NCI-H2227 (cell line): ENCODE measurements around the gene GNAZ.
"Not testable (repeated sequence)": the region's sequence is repeated elsewhere in the genome, so short reads cannot be mapped to it uniquely, and the experiment has no call there.

Experiments used
- DNase-seq: peaks from one replicate; lab custom pipeline; 2025; ENCODE audit not compliant: unreplicated experiment; lab: John Stamatoyannopoulos, UW

GNAZ gene

GRCh38 chr22:23042179-23042578, 28.1 kb upstream of the GNAZ start:
- DNase-seq = no peak

- DNase-seq = no peak
Observed at GRCh38 chr22:23044570-23044969, 25.7 kb upstream of the GNAZ start.

- no peak for DNase-seq
Observed at GRCh38 chr22:23045461-23045860, 24.9 kb upstream of the GNAZ start.

- DNase-seq = no peak
Observed at GRCh38 chr22:23047265-23047664, 23.1 kb upstream of the GNAZ start.

- DNase-seq = no peak
Observed at GRCh38 chr22:23047742-23048141, 22.6 kb upstream of the GNAZ start.

GRCh38 chr22:23050546-23050945, 19.8 kb upstream of the GNAZ start:
- DNase-seq = not testable (repeated sequence)

DNA sequence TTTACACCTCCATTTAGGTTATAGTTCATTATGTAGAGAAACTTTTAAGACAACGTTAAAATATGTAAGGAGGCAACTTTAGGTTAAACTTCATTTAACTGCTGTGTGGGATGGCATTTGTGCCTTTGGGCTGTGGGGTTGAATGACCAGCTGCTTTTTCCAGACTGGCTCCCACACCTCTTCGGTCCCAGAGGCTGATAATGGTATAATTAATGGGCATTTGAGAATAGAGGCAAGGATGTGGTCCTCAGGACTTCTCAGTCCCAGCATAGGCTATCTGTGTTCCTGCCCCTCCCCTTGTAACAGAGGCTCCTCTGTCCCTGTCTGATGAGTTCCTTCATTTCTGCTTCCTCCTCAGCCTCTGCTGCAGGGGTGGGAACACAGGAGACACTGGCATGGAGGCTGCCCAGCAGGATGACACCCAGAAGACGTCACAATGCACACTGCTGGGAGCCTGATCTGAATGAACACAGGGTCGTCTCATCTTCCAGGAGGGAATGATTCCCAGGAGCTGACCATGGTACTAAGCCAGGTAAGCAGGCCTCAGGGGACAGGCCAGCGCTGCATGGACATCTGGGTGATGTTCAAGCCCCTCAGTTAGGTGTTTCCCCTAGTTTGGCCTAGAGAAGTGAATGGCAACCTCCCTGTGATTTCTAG, 17.1 kb upstream of the GNAZ start:
- no peak for DNase-seq

GRCh38 chr22:23053912-23054530, 16.3 kb upstream of the GNAZ start:
- no peak for DNase-seq

- DNase-seq = no peak
Observed at GRCh38 chr22:23054531-23055257, 15.6 kb upstream of the GNAZ start.

GRCh38 chr22:23055449-23056179, 14.7 kb upstream of the GNAZ start:
- DNase-seq = no peak

DNA sequence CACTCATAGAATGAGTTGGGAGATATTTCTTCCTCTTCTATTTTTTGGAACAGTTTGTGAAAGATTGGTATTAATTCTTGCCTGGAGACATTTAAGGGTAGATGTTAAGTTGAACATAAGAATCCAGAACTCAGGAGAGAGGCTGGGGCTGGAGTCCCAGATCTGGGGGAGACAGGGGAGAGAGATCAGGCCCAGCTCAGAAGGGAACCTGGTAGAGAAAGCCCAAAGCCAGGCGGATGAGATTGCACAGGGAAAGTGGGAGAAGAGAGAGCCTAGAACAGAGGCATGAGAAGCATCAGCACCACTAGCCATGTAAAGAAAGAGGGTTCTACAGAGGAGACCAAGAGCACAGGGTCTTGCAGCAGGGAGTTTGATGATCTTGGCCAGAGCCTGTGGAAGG, 13.0 kb upstream of the GNAZ start:
- no peak for DNase-seq

- no peak for DNase-seq
Observed at GRCh38 chr22:23058063-23058462, 12.3 kb upstream of the GNAZ start.

- no peak for DNase-seq
Observed at GRCh38 chr22:23058481-23059283, 11.6 kb upstream of the GNAZ start.

GRCh38 chr22:23059284-23059948, 10.9 kb upstream of the GNAZ start:
- DNase-seq = no peak

DNA sequence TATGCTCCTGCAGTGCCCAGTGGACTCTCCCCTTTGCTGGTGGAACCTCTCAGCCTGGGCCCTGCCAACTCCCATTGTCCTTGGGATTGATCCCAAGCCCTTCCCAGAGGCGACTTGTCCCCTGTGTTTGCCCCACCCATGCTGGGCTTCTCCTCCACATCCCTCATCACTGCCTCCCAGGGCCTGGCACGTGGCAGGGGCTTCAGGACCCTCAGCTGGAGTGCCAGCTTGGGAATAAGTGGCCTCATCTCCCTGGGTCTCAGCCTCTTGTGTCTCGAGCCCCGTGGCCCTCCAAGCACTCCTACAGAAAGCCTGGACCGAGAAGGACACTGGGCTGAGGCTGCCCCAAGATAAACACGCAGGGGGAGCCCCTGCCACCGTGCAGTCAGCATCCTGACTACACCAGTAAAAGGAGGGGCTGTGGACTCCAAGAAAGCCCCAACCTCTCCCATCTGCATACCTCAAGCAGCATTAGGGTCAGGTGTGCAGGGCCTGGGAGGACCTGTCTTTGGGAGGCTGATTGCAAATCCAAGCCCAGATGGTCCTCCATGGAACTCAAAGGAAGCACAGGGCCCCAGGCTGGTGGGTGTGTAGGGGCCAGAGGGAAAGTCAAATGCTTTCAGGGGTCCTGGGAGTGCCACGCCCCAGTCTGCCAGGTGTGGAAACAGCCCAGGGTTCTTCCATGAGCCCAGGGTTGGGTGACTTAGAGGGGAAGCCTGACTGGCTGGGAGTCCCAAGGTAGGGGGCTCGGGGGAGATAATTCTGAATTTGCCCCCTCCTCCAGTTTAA, 9.5 kb upstream of the GNAZ start:
- DNase-seq = no peak

- no peak for DNase-seq
Observed at GRCh38 chr22:23061471-23062280, 8.6 kb upstream of the GNAZ start.

GRCh38 chr22:23062616-23063538, 7.4 kb upstream of the GNAZ start:
- no peak for DNase-seq
